Measurements from ENCODE around the gene PRMT5.
"Not testable (repeated sequence)": the region's sequence is repeated elsewhere in the genome, so short reads cannot be mapped to it uniquely, and the experiment has no call there.

Gene PRMT5

DNA sequence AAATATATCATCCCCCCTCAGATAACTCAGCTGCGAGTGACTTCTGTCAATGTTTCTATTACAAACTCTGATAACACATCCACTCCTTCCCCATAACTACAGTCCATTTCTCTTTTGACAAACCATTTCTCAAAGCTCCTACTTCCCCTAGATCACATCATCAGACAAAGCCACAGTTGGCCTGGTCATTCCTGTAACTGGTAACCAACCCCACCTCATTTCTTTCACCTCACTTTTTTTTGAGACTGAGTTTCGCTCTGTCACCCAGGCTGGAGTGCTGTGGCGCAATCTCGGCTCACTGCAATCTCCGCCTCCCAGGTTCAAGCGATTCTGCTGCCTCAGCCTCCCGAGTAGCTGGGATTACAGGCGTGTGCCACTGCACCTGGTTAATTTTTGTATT lies 22.6 kb upstream of the PRMT5 start:
- H3K14ac ChIP-seq (ENCODE audit: low read length in 2 of 2); DNase-seq; H3K18ac ChIP-seq (ENCODE audit: low read depth in 1 of 2, low read length in 2 of 2); H3K79me1 ChIP-seq (replicated peaks; ENCODE audit: low read length, poor library complexity, severe bottlenecking); H3K27me3 ChIP-seq (ENCODE audit: control insufficient read depth in 1 of 2, insufficient read depth in 1 of 2, low read length in 2 of 2); H2AFZ ChIP-seq (ENCODE audit: low read depth, low read length); H2BK120ac ChIP-seq (ENCODE audit: low read depth, low read length); H2BK5ac ChIP-seq (ENCODE audit: low read depth, low read length, poor library complexity, severe bottlenecking); H3K4me2 ChIP-seq (ENCODE audit: low read length, poor library complexity, severe bottlenecking); H3K4me1 ChIP-seq (ENCODE audit: control insufficient read depth, insufficient read depth, low read depth, low read length); H2BK12ac ChIP-seq (ENCODE audit: low read length in 2 of 2); H3K9me3 ChIP-seq (ENCODE audit: control insufficient read depth, low read length); H3K27ac ChIP-seq (ENCODE audit: low read length, poor library complexity, severe bottlenecking); H3K4ac ChIP-seq (ENCODE audit: low read depth in 1 of 2, low read length in 2 of 2); H4K8ac ChIP-seq (ENCODE audit: low read length); H3K9ac ChIP-seq (ENCODE audit: low read length); H4K91ac ChIP-seq (ENCODE audit: low read length); H3K23ac ChIP-seq (ENCODE audit: low read length in 2 of 2); H3K4me3 ChIP-seq (ENCODE audit: insufficient read depth in 1 of 2, low read depth in 1 of 2, low read length in 2 of 2); H2BK15ac ChIP-seq (ENCODE audit: low read depth, poor library complexity, severe bottlenecking); H2AK5ac ChIP-seq (ENCODE audit: low read length, severe bottlenecking): not testable (repeated sequence)
- H3K36me3 ChIP-seq (ENCODE audit: control insufficient read depth in 1 of 2, insufficient read depth in 2 of 2, low read depth in 1 of 2, low read length in 2 of 2): peaks cover 9 to 14% of the 10 kb centered on the region in 2 experiments
- WGBS: 97% methylated on average over 8 of the region's 8 CpGs

DNA sequence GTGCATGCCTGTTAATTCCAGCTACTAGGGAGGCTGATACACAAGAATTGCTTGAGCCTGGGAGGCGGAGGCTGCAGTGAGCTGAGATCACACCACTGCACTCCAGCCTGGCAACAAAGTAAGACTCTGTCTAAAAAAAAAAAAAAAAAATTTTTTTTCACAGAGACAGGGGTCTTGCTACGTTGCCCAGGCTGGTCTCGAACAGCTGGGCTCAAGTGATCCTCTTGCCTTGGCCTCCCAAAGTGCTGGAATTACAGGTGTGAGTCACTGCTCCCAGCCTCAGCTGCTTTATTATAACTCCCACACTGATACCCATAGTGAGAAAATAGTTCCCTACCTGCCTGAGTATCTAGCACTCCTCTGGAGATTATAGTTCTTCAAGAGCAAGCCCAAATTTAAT lies 16.5 kb upstream of the PRMT5 start:
- Histone ChIP-seq H3K36me3 (ENCODE audit: control insufficient read depth in 1 of 2, insufficient read depth in 2 of 2, low read depth in 1 of 2, low read length in 2 of 2) (peaks cover 17% of the 10 kb centered on the region in 2 experiments), H2AFZ (ENCODE audit: low read depth, low read length) (no peak overlapping the region), H2BK12ac (ENCODE audit: low read length in 2 of 2) (no peak overlapping the region), H4K91ac (ENCODE audit: low read length) (no peak overlapping the region), H3K9me3 (ENCODE audit: control insufficient read depth, low read length) (no peaks in the 10 kb centered on the region), H3K18ac (ENCODE audit: low read depth in 1 of 2, low read length in 2 of 2) (no peak overlapping the region), H3K4ac (ENCODE audit: low read depth in 1 of 2, low read length in 2 of 2) (no peak overlapping the region), H3K14ac (ENCODE audit: low read length in 2 of 2) (no peak overlapping the region), H4K8ac (ENCODE audit: low read length) (no peak overlapping the region), H3K4me1 (ENCODE audit: control insufficient read depth, insufficient read depth, low read depth, low read length) (no peaks in the 10 kb centered on the region), H2BK15ac (ENCODE audit: low read depth, poor library complexity, severe bottlenecking) (no peak overlapping the region), H2AK5ac (ENCODE audit: low read length, severe bottlenecking) (no peak overlapping the region), H2BK120ac (ENCODE audit: low read depth, low read length) (no peak overlapping the region), H3K23ac (ENCODE audit: low read length in 2 of 2) (no peak overlapping the region), H3K27me3 (ENCODE audit: control insufficient read depth in 1 of 2, insufficient read depth in 1 of 2, low read length in 2 of 2) (no peaks in the 10 kb centered on the region), H3K4me3 (ENCODE audit: insufficient read depth in 1 of 2, low read depth in 1 of 2, low read length in 2 of 2) (no peak overlapping the region), H3K4me2 (ENCODE audit: low read length, poor library complexity, severe bottlenecking) (no peak overlapping the region), H3K27ac (ENCODE audit: low read length, poor library complexity, severe bottlenecking) (no peak overlapping the region), H3K79me1 (replicated peaks; ENCODE audit: low read length, poor library complexity, severe bottlenecking) (no peaks in the 10 kb centered on the region), H2BK5ac (ENCODE audit: low read depth, low read length, poor library complexity, severe bottlenecking) (no peak overlapping the region), H3K9ac (ENCODE audit: low read length) (no peak overlapping the region)
- DNase-seq: no peak
- WGBS: 96% methylated on average over 3 of the region's 3 CpGs

GRCh38 chr14:22939684-22940083 lies 10.5 kb upstream of the PRMT5 start:
- no peak overlapping the region for H3K4me3 ChIP-seq (ENCODE audit: insufficient read depth in 1 of 2, low read depth in 1 of 2, low read length in 2 of 2)
- H2BK120ac ChIP-seq (ENCODE audit: low read depth, low read length): no peak overlapping the region
- no peak overlapping the region for H3K4ac ChIP-seq (ENCODE audit: low read depth in 1 of 2, low read length in 2 of 2)
- H2AK5ac ChIP-seq (ENCODE audit: low read length, severe bottlenecking): no peak overlapping the region
- H3K27me3 ChIP-seq (ENCODE audit: control insufficient read depth in 1 of 2, insufficient read depth in 1 of 2, low read length in 2 of 2): no peaks in the 10 kb centered on the region
- no peak overlapping the region for H3K4me2 ChIP-seq (ENCODE audit: low read length, poor library complexity, severe bottlenecking)
- no peak overlapping the region for H2BK12ac ChIP-seq (ENCODE audit: low read length in 2 of 2)
- H3K9me3 ChIP-seq (ENCODE audit: control insufficient read depth, low read length): no peaks in the 10 kb centered on the region
- H4K8ac ChIP-seq (ENCODE audit: low read length): no peak overlapping the region
- no peak overlapping the region for H3K14ac ChIP-seq (ENCODE audit: low read length in 2 of 2)
- H2BK5ac ChIP-seq (ENCODE audit: low read depth, low read length, poor library complexity, severe bottlenecking): no peak overlapping the region
- 78% methylated on average over 3 of the region's 4 CpGs for WGBS
- peak overlapping the region; percentile 49 for H3K9ac ChIP-seq (ENCODE audit: low read length)
- peaks cover 0 to 4% of the 10 kb centered on the region in 2 experiments for H3K36me3 ChIP-seq (ENCODE audit: control insufficient read depth in 1 of 2, insufficient read depth in 2 of 2, low read depth in 1 of 2, low read length in 2 of 2)
- no peaks in the 10 kb centered on the region for H3K4me1 ChIP-seq (ENCODE audit: control insufficient read depth, insufficient read depth, low read depth, low read length)
- no peak overlapping the region for H3K18ac ChIP-seq (ENCODE audit: low read depth in 1 of 2, low read length in 2 of 2)
- peak; percentile 41 for DNase-seq
- H4K91ac ChIP-seq (ENCODE audit: low read length): no peak overlapping the region
- H3K23ac ChIP-seq (ENCODE audit: low read length in 2 of 2): no peak overlapping the region
- no peak overlapping the region for H2BK15ac ChIP-seq (ENCODE audit: low read depth, poor library complexity, severe bottlenecking)
- no peak overlapping the region for H2AFZ ChIP-seq (ENCODE audit: low read depth, low read length)
- H3K27ac ChIP-seq (ENCODE audit: low read length, poor library complexity, severe bottlenecking): no peak overlapping the region
- no peaks in the 10 kb centered on the region for H3K79me1 ChIP-seq (replicated peaks; ENCODE audit: low read length, poor library complexity, severe bottlenecking)

GRCh38 chr14:22935156-22935555 lies 6.0 kb upstream of the PRMT5 start:
- H3K4me1 ChIP-seq (ENCODE audit: control insufficient read depth, insufficient read depth, low read depth, low read length): peaks cover 3% of the 10 kb centered on the region
- no peak overlapping the region for H3K27ac ChIP-seq (ENCODE audit: low read length, poor library complexity, severe bottlenecking)
- H3K18ac ChIP-seq (ENCODE audit: low read depth in 1 of 2, low read length in 2 of 2): no peak overlapping the region
- H2AFZ ChIP-seq (ENCODE audit: low read depth, low read length): no peak overlapping the region
- H3K4me2 ChIP-seq (ENCODE audit: low read length, poor library complexity, severe bottlenecking): no peak overlapping the region
- no peak overlapping the region for H3K4me3 ChIP-seq (ENCODE audit: insufficient read depth in 1 of 2, low read depth in 1 of 2, low read length in 2 of 2)
- no peak overlapping the region for H3K14ac ChIP-seq (ENCODE audit: low read length in 2 of 2)
- no peak overlapping the region for H3K4ac ChIP-seq (ENCODE audit: low read depth in 1 of 2, low read length in 2 of 2)
- no peak overlapping the region for H2BK120ac ChIP-seq (ENCODE audit: low read depth, low read length)
- no peak overlapping the region for H2AK5ac ChIP-seq (ENCODE audit: low read length, severe bottlenecking)
- H3K9me3 ChIP-seq (ENCODE audit: control insufficient read depth, low read length): no peaks in the 10 kb centered on the region
- no peak overlapping the region for H3K9ac ChIP-seq (ENCODE audit: low read length)
- H3K23ac ChIP-seq (ENCODE audit: low read length in 2 of 2): no peak overlapping the region
- H2BK5ac ChIP-seq (ENCODE audit: low read depth, low read length, poor library complexity, severe bottlenecking): no peak overlapping the region
- no peaks in the 10 kb centered on the region for H3K27me3 ChIP-seq (ENCODE audit: control insufficient read depth in 1 of 2, insufficient read depth in 1 of 2, low read length in 2 of 2)
- WGBS: no CpG with 5 or more reads among the region's 1 CpG
- no peak overlapping the region for H2BK15ac ChIP-seq (ENCODE audit: low read depth, poor library complexity, severe bottlenecking)
- no peak overlapping the region for H4K8ac ChIP-seq (ENCODE audit: low read length)
- no peaks in the 10 kb centered on the region for H3K36me3 ChIP-seq (ENCODE audit: control insufficient read depth in 1 of 2, insufficient read depth in 2 of 2, low read depth in 1 of 2, low read length in 2 of 2)
- no peaks in the 10 kb centered on the region for H3K79me1 ChIP-seq (replicated peaks; ENCODE audit: low read length, poor library complexity, severe bottlenecking)
- DNase-seq: no peak
- H4K91ac ChIP-seq (ENCODE audit: low read length): no peak overlapping the region
- H2BK12ac ChIP-seq (ENCODE audit: low read length in 2 of 2): no peak overlapping the region
